Body of pancreas (tissue), 4 donors: ENCODE measurements around the gene PDYN. TPM values are rescaled to one million over a fixed set of nuclear protein-coding genes. Genes with fewer than 3 reads are reported as not detected.

Experiments used
- ATAC-seq: fragments of 150-250 bp; one replicate; pipeline ENCODE4 v1.9.1; 2016
- DNase-seq, 4 donors: peaks; one replicate each; pipeline ENCODE4 v3.0.0-alpha.2; 2019
- H3K27ac ChIP-seq, 4 donors: fragments of 200-600 bp; sonication (generic); 1 replicate in 3 of 4; 2 replicates in 1 of 4; pipeline versions ENCODE4 v1.5.1 to v1.6.1; 2016 to 2019; ENCODE audit warnings: mild to moderate bottlenecking in 1 of 4, mixed read lengths in 1 of 4, moderate library complexity in 1 of 4
- H3K27me3 ChIP-seq, 2 donors: fragments of 200-600 bp; sonication (generic); one replicate each; pipeline ENCODE4 v1.6.0; 2016; ENCODE audit warnings: mild to moderate bottlenecking in 1 of 2
- H3K36me3 ChIP-seq, 2 donors: fragments of 200-600 bp; sonication (generic); replicated peaks in 1 of 2; 2 replicates each; pipeline ENCODE4 v1.5.1; 2016; ENCODE audit warnings: low read depth in 2 of 2; ENCODE audit not compliant: insufficient read depth in 1 of 2
- H3K4me1 ChIP-seq: fragments of 200-600 bp; sonication (generic); one replicate; pipeline ENCODE4 v1.6.0; 2016
- H3K4me3 ChIP-seq, 2 donors: fragments of 200-600 bp; sonication (generic); 1 replicate in 1 of 2; 2 replicates in 1 of 2; pipeline ENCODE4 v1.5.1; 2016 to 2019
- H3K9me3 ChIP-seq, 3 donors: fragments of 200-600 bp; sonication (generic); 1 replicate in 2 of 3; 2 replicates in 1 of 3; pipeline ENCODE4 v1.5.1; 2016
- POLR2A ChIP-seq, 3 donors: fragments of 450-650 bp; IDR thresholded peaks; one replicate each; pipeline ENCODE4 v1.6.1; 2016; ENCODE audit warnings: antibody characterized with exemption in 3 of 3, mild to moderate bottlenecking in 2 of 3
- WGBS, 2 donors: methylation state at CpG; one replicate each; pipeline ENCODE4 v1.1.5; 2017; 5-methylcytosine and 5-hydroxymethylcytosine counted together
- intact Hi-C: fragments of 100-400 bp; cut with DNase I; formaldehyde crosslinking; loops from one replicate; pipeline ENCODE4 v1.15.1; 2023
- total RNA-seq, 2 donors: library from RNA; depleted of rRNA; stranded (reverse); fragments of >200 nt; gene quantifications; one replicate each; pipeline ENCODE4 v1.1.0, GENCODE V29; 2016
- TF ChIP-seq, protein P1 (sequence below), 7 experiments: fragments of 450-650 bp in 4 of 7; fragments of 200-600 bp in 3 of 7; sonication (generic) in 3 of 7; IDR thresholded peaks; one replicate each; pipeline ENCODE4 v1.5.1; 2016 to 2019; ENCODE audit warnings: antibody characterized with exemption in 7 of 7

Gene PDYN
- total RNA-seq, 2 donors from 2014 or later: not detected

DNA sequence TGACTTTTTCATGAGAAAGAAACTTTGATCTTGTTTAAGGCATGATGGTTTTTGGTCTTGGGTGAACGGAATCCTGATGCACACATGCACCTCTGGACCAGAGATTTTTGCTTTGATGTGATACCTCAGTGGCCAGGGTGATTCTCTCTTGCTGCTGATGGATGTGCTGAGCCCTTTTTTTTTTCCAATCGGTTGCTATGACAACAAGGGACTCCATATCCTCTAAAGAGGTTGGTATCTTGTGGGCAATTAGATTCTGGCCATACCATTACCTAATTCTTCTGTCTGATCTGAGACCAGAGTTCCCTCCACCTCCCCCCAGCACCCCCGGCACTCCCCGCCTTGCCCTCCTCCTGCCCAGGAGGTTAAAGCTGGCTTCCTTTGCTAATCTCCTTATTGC lies 24.9 kb downstream of the PDYN start:
- Histone ChIP-seq H3K27ac (no peak overlapping the region), H3K9me3 (no peaks in the 10 kb centered on the region), H3K4me3 (no peak overlapping the region), H3K4me1 (peaks cover 10% of the 10 kb centered on the region), H3K27me3 (no peaks in the 10 kb centered on the region), H3K36me3 (no peaks in the 10 kb centered on the region)
- intact Hi-C loops: no loop called here
- WGBS, 2 donors: 59 to 65% methylated on average over 4 of the region's 4 CpGs
- no peak for ATAC-seq
- TF ChIP-seq POLR2A (IDR thresholded peaks at IDR 0.05): no peak
- TF ChIP-seq, protein P1, sequence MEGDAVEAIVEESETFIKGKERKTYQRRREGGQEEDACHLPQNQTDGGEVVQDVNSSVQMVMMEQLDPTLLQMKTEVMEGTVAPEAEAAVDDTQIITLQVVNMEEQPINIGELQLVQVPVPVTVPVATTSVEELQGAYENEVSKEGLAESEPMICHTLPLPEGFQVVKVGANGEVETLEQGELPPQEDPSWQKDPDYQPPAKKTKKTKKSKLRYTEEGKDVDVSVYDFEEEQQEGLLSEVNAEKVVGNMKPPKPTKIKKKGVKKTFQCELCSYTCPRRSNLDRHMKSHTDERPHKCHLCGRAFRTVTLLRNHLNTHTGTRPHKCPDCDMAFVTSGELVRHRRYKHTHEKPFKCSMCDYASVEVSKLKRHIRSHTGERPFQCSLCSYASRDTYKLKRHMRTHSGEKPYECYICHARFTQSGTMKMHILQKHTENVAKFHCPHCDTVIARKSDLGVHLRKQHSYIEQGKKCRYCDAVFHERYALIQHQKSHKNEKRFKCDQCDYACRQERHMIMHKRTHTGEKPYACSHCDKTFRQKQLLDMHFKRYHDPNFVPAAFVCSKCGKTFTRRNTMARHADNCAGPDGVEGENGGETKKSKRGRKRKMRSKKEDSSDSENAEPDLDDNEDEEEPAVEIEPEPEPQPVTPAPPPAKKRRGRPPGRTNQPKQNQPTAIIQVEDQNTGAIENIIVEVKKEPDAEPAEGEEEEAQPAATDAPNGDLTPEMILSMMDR (IDR thresholded peaks at IDR 0.05): no peak
- no peak for DNase-seq

DNA sequence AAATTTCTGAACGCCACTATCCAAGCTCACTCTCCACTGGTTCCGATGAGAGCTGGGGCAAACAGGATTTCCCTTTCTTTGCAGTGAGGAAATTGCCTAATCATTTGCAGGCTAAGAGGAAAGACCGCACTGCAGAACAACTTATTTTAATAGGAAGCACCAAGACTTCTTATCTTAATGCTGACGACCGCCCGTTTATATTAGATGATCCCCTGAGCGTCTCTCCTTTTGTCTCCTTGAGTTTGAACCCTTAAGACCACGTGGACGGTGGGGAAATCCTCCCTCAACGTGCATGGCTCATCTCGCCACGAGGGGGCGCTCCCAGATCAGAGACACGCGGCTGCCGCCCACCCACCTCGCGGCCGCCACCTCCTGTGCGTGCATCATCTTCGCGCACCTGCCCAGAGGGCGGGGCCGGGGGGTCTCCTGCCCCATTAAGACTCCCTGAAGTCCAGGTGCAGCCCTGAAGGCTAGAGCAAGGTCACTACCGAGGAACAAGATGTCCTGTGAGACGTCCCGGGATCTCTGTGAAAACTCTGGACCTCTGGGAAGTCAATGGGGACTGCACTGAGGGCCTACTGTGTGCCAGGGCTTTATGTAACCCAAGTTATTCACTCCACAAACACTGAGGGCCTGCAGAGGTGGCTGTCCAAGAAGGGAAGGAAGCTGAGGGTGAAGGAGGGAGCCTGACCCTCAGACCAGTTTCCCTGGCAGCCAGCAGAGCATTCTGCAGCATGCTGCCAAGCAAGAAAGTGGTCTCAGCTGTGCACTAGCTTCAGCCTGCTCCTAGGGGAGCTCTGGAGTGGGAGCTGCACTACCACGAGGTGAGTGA lies 28.1 kb downstream of the PDYN start:
- TF ChIP-seq, protein P1 (IDR thresholded peaks at IDR 0.05): peak; percentile 74 to 93 (median 85)
- TF ChIP-seq POLR2A (IDR thresholded peaks at IDR 0.05): no peak
- DNase-seq: peak; percentile 61 to 79 (median 67)
- ATAC-seq: peak; percentile 68
- WGBS, 2 donors: 5 to 7% methylated on average over 20 to 28 of the region's 28 CpGs
- Histone ChIP-seq H3K9me3 (no peaks in the 10 kb centered on the region), H3K27ac (no peak overlapping the region), H3K36me3 (no peaks in the 10 kb centered on the region), H3K4me3 (no peak overlapping the region), H3K4me1 (peaks cover 10% of the 10 kb centered on the region), H3K27me3 (no peaks in the 10 kb centered on the region)
- intact Hi-C loops: no loop called here

DNA sequence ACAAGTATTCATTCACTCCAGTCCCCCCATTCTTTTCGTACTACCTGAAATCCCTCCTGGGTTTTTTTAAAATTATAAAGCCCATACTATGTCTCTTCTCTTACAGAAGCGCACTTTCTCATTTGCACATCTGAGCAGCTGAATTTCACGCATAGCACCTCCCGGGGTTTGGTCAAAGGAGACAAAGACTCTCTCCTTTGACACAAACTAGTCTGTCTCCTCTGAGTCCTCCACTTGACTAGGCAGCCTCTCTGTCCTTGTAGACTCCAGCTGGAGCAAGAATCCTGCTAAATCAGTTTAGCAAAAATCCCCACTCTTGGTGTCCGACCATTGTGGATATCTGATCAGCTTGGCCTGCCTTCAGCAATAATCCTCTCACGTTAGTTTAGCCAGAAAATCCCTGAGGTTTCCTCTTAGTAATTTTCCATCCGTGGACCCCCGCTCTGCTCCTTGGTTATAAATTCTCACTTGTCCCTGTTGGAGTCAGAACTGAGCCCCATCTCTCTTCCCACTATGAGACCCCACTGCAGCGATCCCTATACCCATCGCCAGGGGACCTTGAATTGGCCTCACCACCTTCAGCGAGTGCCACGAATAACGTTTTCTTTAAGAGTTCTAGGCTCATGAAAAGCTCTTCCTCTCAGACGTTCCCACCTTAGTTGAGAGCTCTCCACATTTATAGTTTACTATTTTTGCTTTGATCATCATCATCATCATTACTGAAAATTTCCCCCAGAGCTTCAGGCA lies 29.0 kb downstream of the PDYN start:
- intact Hi-C loops: loop anchor here (5.0 kb wide), 1 partner anchor 207 kb away; no protein-coding TSS in a partner anchor
- DNase-seq (no peak), ATAC-seq (no peak)
- WGBS, 2 donors: 32 to 38% methylated on average over 14 of the region's 14 CpGs
- H3K4me1 ChIP-seq: peaks cover 10% of the 10 kb centered on the region
- H3K36me3 ChIP-seq: no peaks in the 10 kb centered on the region
- no peak for TF ChIP-seq POLR2A (IDR thresholded peaks at IDR 0.05)
- TF ChIP-seq, protein P1 (IDR thresholded peaks at IDR 0.05): no peak
- no peak overlapping the region for H3K4me3 ChIP-seq
- H3K9me3 ChIP-seq: no peaks in the 10 kb centered on the region
- H3K27me3 ChIP-seq: no peaks in the 10 kb centered on the region
- no peak overlapping the region for H3K27ac ChIP-seq

DNA sequence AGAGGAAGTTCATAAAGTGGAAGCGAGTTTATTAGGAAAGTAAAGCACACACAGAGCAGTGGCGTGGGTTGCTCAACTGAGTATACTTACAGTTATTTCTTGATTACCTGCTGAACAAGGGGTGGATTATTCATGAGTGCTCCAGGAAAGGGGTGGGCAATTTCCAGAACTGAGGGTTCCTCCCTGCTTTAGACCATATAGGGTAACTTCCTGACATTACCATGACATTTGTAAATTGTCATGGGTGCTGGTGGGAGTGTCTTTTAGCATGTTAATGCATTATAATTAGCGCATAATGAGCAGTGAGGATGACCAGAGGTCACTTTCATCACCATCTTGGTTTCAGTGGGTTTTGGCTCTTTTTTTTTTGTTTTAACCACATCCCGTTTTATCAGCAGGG lies 29.8 kb downstream of the PDYN start:
- Histone ChIP-seq H3K27me3 (no peaks in the 10 kb centered on the region), H3K36me3 (no peaks in the 10 kb centered on the region), H3K9me3 (no peaks in the 10 kb centered on the region), H3K27ac (no peak overlapping the region), H3K4me1 (peaks cover 10% of the 10 kb centered on the region), H3K4me3 (no peak overlapping the region)
- no peak for ATAC-seq
- WGBS, 2 donors: 44 to 47% methylated on average over 4 of the region's 4 CpGs
- no peak for DNase-seq
- intact Hi-C loops: loop anchor here (5.0 kb wide), 1 partner anchor 208 kb away; no protein-coding TSS in a partner anchor
- TF ChIP-seq, protein P1 (IDR thresholded peaks at IDR 0.05): no peak
- no peak for TF ChIP-seq POLR2A (IDR thresholded peaks at IDR 0.05)
